Epithelial cell of proximal tubule (primary cell): ENCODE data around the gene RMND5A. TPM values are rescaled to one million over a fixed set of nuclear protein-coding genes. Genes with fewer than 3 reads are reported as not detected.

Experiments used
- DNase-seq: peaks from one replicate; pipeline ENCODE4 v3.0.0-alpha.2; 2011; ENCODE audit warnings: low read depth
- H3K4me3 ChIP-seq: 2 replicates; pipeline ENCODE4 v1.5.1; 2011; ENCODE audit warnings: low read depth, mild to moderate bottlenecking, low read length
- CTCF ChIP-seq: conservative IDR thresholded peaks from 2 replicates; pipeline ENCODE4 v1.5.1; 2012; ENCODE audit warnings: low read depth, mild to moderate bottlenecking, low read length
- total RNA-seq: library from RNA; depleted of rRNA; stranded (reverse); fragments of >200 nt; gene quantifications from 2 replicates; pipeline ENCODE4 v1.2.3, GENCODE V29; 2015

The RMND5A gene
- total RNA-seq, 1 donor from 2014 or later: 20.5 TPM

GRCh38 chr2:86791573-86791972, 71.5 kb downstream of the RMND5A start:
- no peak overlapping the region for H3K4me3 ChIP-seq
- TF ChIP-seq CTCF: no peak
- no peak for DNase-seq

GRCh38 chr2:86793752-86794151, 73.7 kb downstream of the RMND5A start:
- no peak overlapping the region for H3K4me3 ChIP-seq
- DNase-seq: no peak
- TF ChIP-seq CTCF: no peak

GRCh38 chr2:86794861-86795260, 74.8 kb downstream of the RMND5A start:
- TF ChIP-seq CTCF: no peak
- H3K4me3 ChIP-seq: no peak overlapping the region
- no peak for DNase-seq

GRCh38 chr2:86800856-86801567, 80.9 kb downstream of the RMND5A start:
- no peak for DNase-seq
- TF ChIP-seq CTCF: no peak
- H3K4me3 ChIP-seq: no peak overlapping the region

GRCh38 chr2:86806059-86806857, 86.2 kb downstream of the RMND5A start:
- DNase-seq: no peak
- no peak for TF ChIP-seq CTCF
- H3K4me3 ChIP-seq: no peak overlapping the region

- H3K4me3 ChIP-seq: peak overlapping the region; percentile 60
- no peak for TF ChIP-seq CTCF
- DNase-seq: no peak
Measured at GRCh38 chr2:86807133-86807467, 87.0 kb downstream of the RMND5A start.
